Smooth muscle cell (in vitro differentiated cells): ENCODE data around the gene CACHD1. TPM values are rescaled to one million over a fixed set of nuclear protein-coding genes. Genes with fewer than 3 reads are reported as not detected.

Source experiments
- DNase-seq: peaks from one replicate; lab custom pipeline; 2025; ENCODE audit not compliant: unreplicated experiment; lab: John Stamatoyannopoulos, UW
- H2AFZ ChIP-seq: fragments of 200-600 bp; sonication (generic); 2 replicates; pipeline ENCODE4 v1.6.0; 2016; ENCODE audit warnings: antibody characterized with exemption, low read depth, mild to moderate bottlenecking
- H3F3A ChIP-seq: fragments of 200-600 bp; sonication (generic); 2 replicates; pipeline ENCODE4 v1.6.0; 2017; ENCODE audit warnings: antibody characterized with exemption, low read depth
- H3K27ac ChIP-seq: fragments of 200-600 bp; sonication (generic); 2 replicates; pipeline ENCODE4 v1.5.1; 2016; ENCODE audit warnings: low read depth, mild to moderate bottlenecking
- H3K27me3 ChIP-seq: fragments of 200-600 bp; sonication (generic); 2 replicates; pipeline ENCODE4 v1.6.1; 2016; ENCODE audit warnings: low read depth, mild to moderate bottlenecking
- H3K36me3 ChIP-seq: fragments of 200-600 bp; sonication (generic); 2 replicates; pipeline ENCODE4 v1.5.1; 2016; ENCODE audit warnings: low read depth
- H3K4me1 ChIP-seq: fragments of 200-600 bp; sonication (generic); 2 replicates; pipeline ENCODE4 v1.5.1; 2016; ENCODE audit warnings: low read depth
- H3K4me2 ChIP-seq: fragments of 200-600 bp; sonication (generic); 2 replicates; pipeline ENCODE4 v1.6.0; 2016; ENCODE audit warnings: mild to moderate bottlenecking
- H3K4me3 ChIP-seq: fragments of 200-600 bp; sonication (generic); 2 replicates; pipeline ENCODE4 v1.5.1; 2016; ENCODE audit warnings: mild to moderate bottlenecking
- H3K79me2 ChIP-seq: fragments of 200-600 bp; sonication (generic); 2 replicates; pipeline ENCODE4 v1.6.0; 2016; ENCODE audit warnings: low read depth, mild to moderate bottlenecking
- H3K9ac ChIP-seq: fragments of 200-600 bp; sonication (generic); 2 replicates; pipeline ENCODE4 v1.6.0; 2016; ENCODE audit warnings: low read depth
- H3K9me3 ChIP-seq: fragments of 200-600 bp; sonication (generic); replicated peaks from 2 replicates; pipeline ENCODE4 v1.5.1; 2016; ENCODE audit warnings: low read depth
- H4K20me1 ChIP-seq: fragments of 200-600 bp; sonication (generic); 2 replicates; pipeline ENCODE4 v1.6.0; 2016; ENCODE audit warnings: low read depth
- WGBS: methylation state at CpG from one replicate; pipeline ENCODE4 v1.1.7; 2016; ENCODE audit warnings: low lambda C conversion rate; 5-methylcytosine and 5-hydroxymethylcytosine counted together
- polyA plus RNA-seq: library from polyadenylated mRNA; unstranded; fragments of >200 nt; fragmentation: Nextera tagmentation; extraction: Ambion mirVana; gene quantifications from 2 replicates; pipeline ENCODE4 v1.2.1, GENCODE V29; 2016
- total RNA-seq: library from RNA; depleted of rRNA; stranded (reverse); fragments of >200 nt; gene quantifications from 2 replicates; pipeline ENCODE4 v1.2.3, GENCODE V29; 2014
- TF ChIP-seq, protein P1 (sequence below): fragments of 200-600 bp; sonication (generic); IDR thresholded peaks from 2 replicates; pipeline ENCODE4 v1.5.1; 2017; ENCODE audit warnings: borderline replicate concordance, mild to moderate bottlenecking, antibody characterized with exemption; ENCODE audit not compliant: insufficient read depth, poor library complexity, severe bottlenecking

The CACHD1 gene
- total and polyA plus RNA-seq, 2 experiments from 2014 or later: 12.9 to 20.8 TPM

- WGBS: 83% methylated on average over 2 of the region's 2 CpGs
- no peaks in the 10 kb centered on the region for H3K27me3 ChIP-seq
- no peak overlapping the region for H3K27ac ChIP-seq
- H3K36me3 ChIP-seq: no peaks in the 10 kb centered on the region
- no peak overlapping the region for H3K4me2 ChIP-seq
- H2AFZ ChIP-seq: no peak overlapping the region
- no peaks in the 10 kb centered on the region for H3K4me1 ChIP-seq
- TF ChIP-seq, protein P1, sequence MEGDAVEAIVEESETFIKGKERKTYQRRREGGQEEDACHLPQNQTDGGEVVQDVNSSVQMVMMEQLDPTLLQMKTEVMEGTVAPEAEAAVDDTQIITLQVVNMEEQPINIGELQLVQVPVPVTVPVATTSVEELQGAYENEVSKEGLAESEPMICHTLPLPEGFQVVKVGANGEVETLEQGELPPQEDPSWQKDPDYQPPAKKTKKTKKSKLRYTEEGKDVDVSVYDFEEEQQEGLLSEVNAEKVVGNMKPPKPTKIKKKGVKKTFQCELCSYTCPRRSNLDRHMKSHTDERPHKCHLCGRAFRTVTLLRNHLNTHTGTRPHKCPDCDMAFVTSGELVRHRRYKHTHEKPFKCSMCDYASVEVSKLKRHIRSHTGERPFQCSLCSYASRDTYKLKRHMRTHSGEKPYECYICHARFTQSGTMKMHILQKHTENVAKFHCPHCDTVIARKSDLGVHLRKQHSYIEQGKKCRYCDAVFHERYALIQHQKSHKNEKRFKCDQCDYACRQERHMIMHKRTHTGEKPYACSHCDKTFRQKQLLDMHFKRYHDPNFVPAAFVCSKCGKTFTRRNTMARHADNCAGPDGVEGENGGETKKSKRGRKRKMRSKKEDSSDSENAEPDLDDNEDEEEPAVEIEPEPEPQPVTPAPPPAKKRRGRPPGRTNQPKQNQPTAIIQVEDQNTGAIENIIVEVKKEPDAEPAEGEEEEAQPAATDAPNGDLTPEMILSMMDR: no peak
- H3K4me3 ChIP-seq: no peak overlapping the region
- H3K79me2 ChIP-seq: no peaks in the 10 kb centered on the region
- no peaks in the 10 kb centered on the region for H3F3A ChIP-seq
- no peak overlapping the region for H3K9ac ChIP-seq
- H3K9me3 ChIP-seq: no peaks in the 10 kb centered on the region
- no peak for DNase-seq
- no peaks in the 10 kb centered on the region for H4K20me1 ChIP-seq
Observed at GRCh38 chr1:64616039-64616438, 146.1 kb downstream of the CACHD1 start.

DNA sequence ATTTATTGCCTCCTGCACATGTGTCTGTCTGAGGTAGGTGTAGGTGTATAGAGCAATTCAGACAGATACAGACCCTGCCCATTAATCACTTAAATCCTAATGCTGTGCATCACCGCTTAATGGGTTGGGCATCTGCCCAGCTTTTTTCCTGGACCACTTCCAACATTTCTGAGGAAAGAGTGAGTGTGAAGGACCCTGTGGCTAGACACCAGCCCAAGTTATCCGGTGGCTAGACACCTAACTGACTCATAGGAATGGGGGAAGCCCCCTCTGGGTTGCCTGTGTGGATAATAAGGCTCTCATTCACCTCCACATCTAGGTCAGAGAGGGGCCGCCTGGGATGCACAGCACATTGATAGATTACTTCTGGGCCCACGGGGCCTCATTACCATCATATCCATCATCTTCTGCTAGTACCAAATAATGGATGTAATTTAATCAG is 153.8 kb downstream of the CACHD1 start:
- Histone ChIP-seq H3K36me3 (no peaks in the 10 kb centered on the region), H3K27ac (peak overlapping the region; percentile 90), H3K27me3 (no peaks in the 10 kb centered on the region), H3K9me3 (no peaks in the 10 kb centered on the region), H3K4me2 (peak overlapping the region; percentile 62), H3F3A (no peaks in the 10 kb centered on the region), H3K79me2 (no peaks in the 10 kb centered on the region), H3K9ac (peak overlapping the region; percentile 64), H2AFZ (no peak overlapping the region), H3K4me3 (no peak overlapping the region), H4K20me1 (peaks cover 21% of the 10 kb centered on the region), H3K4me1 (no peaks in the 10 kb centered on the region)
- 42% methylated on average over 4 of the region's 4 CpGs for WGBS
- TF ChIP-seq, protein P1: no peak
- no peak for DNase-seq

DNA sequence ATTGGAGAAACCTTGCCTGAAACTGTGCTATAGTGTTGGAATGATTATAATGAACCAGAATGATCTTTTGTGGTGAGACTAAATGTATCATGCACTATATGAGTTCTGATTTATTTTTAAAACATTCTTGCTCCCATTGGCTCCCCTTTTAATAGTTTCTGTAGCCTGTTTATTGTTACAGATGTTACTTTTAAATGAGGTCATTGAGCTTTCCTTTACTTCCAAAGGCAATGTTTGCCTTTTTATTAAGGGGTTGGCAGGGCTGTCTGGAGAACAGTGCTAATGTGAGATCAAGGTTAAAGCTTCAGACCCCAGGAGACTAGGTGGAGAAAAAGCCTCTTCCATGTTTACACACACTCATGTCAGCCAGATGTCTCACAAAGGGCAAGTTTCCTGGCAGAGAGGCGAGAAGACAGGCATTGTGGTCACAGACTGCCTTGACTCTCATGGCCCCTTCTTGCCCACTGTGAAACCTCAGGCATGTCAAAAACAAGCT is 154.3 kb downstream of the CACHD1 start:
- Histone ChIP-seq H3K36me3 (no peaks in the 10 kb centered on the region), H2AFZ (no peak overlapping the region), H3K4me1 (no peaks in the 10 kb centered on the region), H4K20me1 (peaks cover 23% of the 10 kb centered on the region), H3K4me2 (peak overlapping the region; percentile 62), H3K9ac (peak overlapping the region; percentile 64), H3F3A (no peaks in the 10 kb centered on the region), H3K4me3 (no peak overlapping the region), H3K27me3 (no peaks in the 10 kb centered on the region), H3K79me2 (no peaks in the 10 kb centered on the region), H3K9me3 (no peaks in the 10 kb centered on the region), H3K27ac (peak overlapping the region; percentile 90)
- WGBS: 27% methylated on average over 1 of the region's 1 CpG
- TF ChIP-seq, protein P1: no peak
- no peak for DNase-seq

DNA sequence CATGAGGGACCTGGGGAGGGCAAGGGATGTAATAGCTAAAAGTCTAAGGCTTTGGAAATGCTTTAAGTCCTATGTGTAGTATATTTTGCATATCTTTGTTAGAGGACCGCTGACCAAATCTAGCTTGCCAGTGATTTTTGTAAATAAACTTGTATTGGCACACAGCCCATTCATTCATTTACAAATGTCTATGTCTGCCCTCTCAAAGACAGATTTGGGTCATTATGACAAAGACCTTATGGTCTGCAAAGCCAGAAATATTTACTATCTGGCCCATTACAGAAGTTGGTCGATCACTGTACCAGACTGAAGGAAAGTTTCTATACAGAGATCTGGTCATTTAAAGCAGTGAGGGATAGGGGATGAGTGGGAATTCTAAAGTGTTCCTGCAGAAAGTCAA is 154.9 kb downstream of the CACHD1 start:
- Histone ChIP-seq H3K9ac (peak overlapping the region; percentile 64), H3K27ac (peak overlapping the region; percentile 90), H3K27me3 (no peaks in the 10 kb centered on the region), H4K20me1 (peaks cover 23% of the 10 kb centered on the region), H3K9me3 (no peaks in the 10 kb centered on the region), H2AFZ (no peak overlapping the region), H3F3A (no peaks in the 10 kb centered on the region), H3K4me1 (no peaks in the 10 kb centered on the region), H3K79me2 (no peaks in the 10 kb centered on the region), H3K4me2 (peak overlapping the region; percentile 62), H3K36me3 (no peaks in the 10 kb centered on the region), H3K4me3 (no peak overlapping the region)
- WGBS: 23% methylated on average over 2 of the region's 2 CpGs
- TF ChIP-seq, protein P1: no peak
- DNase-seq: no peak
